NCI-H1436 (cell line): Measurements from ENCODE around the gene FHOD3.

Experiments used
- DNase-seq: peaks from one replicate; lab custom pipeline; 2025; lab: John Stamatoyannopoulos, UW

FHOD3 gene

DNA sequence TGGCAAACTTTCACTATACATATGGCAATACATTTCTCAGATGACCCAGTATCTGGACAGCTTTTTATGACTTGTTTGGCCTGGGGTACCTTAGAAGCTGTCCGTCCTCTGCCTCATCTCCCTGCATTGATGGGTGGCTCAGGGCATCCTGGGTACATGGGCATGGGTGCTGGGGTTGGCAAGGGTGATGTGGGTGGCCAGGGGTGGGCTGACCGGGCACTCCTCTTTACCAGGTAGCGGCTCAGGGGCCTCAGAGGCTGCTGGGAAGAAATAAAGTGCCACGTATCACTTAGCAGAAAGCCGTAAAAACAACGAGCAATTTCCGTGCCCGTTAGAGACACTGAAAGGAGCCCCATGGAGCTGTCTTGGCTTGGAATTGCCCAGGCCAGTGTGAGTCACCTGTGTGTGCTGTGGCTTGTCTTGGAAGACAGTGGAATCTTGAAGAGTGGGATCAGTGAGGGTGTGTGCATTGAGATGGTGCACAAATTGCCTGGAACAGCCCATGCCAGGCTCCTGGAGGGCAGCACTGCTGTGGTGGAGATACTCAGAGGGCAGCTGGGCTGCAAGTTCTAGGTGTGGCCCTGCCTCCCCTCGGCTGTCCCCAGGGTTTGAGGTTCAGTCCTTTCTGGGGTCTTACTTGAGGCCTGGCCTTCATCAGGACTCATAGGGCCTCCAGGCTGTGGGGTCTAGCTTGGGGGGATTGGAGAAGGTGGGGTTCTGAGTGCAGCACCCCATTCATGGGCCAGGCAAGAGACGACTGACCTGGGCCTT lies 88.8 kb downstream of the FHOD3 start:
- no peak for DNase-seq

DNA sequence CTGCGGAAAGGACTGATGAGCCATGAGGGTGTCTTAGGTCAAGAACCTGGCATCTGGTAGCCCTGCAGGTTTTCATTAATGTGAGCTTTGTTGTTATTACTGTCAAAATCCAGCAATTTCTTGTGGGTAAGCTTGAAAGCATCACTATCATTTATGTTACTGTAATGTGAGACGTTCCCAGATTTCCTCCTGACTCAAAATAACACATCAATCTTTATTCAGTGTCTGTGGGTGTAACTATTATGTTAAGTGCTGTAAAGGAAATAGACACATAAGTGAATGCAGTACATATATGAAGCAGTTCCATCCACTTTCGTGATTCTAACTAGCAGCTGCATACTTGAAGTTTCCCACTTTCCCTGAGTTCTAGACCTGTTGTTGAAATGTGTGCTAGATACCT lies 89.8 kb downstream of the FHOD3 start:
- no peak for DNase-seq

GRCh38 chr18:36388310-36388709 lies 90.8 kb downstream of the FHOD3 start:
- no peak for DNase-seq

GRCh38 chr18:36389027-36389426 lies 91.5 kb downstream of the FHOD3 start:
- no peak for DNase-seq

DNA sequence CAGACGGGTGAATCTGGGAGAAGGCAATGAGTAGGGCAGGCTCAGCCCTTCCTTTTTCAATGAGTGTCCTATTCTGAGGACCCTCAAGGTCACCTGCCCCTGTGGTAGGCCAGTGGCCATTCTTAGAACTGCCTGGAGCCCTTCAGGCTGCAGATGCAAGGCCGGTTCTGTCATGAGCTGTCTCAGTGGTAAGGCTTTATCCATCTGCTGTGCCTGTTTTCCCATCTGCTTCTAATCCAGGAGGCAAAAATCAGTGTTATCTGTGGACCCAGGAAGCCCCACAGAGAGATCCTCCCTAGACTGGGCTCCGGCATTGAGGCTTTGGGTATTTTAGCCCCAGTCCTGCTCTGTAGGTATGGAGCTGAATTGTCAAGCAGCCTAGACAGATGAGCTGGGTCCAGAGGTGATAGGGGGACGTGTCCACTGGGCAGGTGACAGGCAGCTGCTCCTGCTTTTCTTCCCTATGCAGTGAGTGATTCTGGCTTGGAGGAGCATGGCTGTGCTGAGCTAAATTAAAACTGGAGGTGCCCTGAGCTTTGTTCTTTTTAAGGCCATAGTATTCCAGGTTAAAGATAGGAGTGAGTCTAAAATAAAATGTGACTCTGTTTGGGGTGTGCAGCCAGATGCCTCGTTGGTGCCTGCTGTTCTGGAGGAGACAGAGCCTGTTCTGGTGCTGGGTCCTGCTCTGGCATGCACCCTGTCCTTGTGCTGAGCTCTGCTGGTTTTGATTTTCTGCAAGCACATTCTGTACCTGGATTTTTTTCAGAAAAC lies 92.5 kb downstream of the FHOD3 start:
- DNase-seq, result no peak

- no peak for DNase-seq
Measured at GRCh38 chr18:36391426-36392145, 94.1 kb downstream of the FHOD3 start.

- DNase-seq, result no peak
Measured at GRCh38 chr18:36392164-36392978, 94.9 kb downstream of the FHOD3 start.

- DNase-seq, result no peak
Measured at GRCh38 chr18:36392979-36393287, 95.4 kb downstream of the FHOD3 start.

GRCh38 chr18:36394486-36394885 lies 97.0 kb downstream of the FHOD3 start:
- no peak for DNase-seq

- no peak for DNase-seq
Measured at GRCh38 chr18:36396190-36396589, 98.7 kb downstream of the FHOD3 start.

- no peak for DNase-seq
Measured at GRCh38 chr18:36397033-36397432, 99.5 kb downstream of the FHOD3 start.

- no peak for DNase-seq
Measured at GRCh38 chr18:36398419-36398818, 100.9 kb downstream of the FHOD3 start.

DNA sequence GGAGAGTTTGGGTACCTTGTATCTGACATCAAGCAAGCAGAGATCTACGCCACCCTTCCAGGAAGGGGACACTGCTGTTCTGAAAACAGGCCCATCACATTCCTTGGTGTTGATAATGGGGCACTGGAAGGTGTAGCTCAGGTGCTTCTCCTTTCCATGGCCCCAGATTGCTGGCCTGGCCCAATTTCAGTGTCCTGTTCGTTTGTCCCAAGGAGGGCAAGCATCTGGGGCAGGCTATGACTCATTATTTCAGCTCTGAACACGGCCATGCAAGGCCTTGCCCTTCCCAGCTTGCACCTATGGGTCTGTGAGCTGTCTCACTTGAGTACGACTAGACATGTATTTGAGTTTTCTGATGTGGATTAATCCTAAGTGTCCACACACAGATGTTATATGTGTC lies 101.5 kb downstream of the FHOD3 start:
- DNase-seq, result no peak

- DNase-seq, result no peak
Measured at GRCh38 chr18:36401462-36401861, 103.9 kb downstream of the FHOD3 start.

GRCh38 chr18:36402765-36403396 lies 105.4 kb downstream of the FHOD3 start:
- no peak for DNase-seq

- DNase-seq, result no peak
Measured at GRCh38 chr18:36403896-36404820, 106.6 kb downstream of the FHOD3 start.

DNA sequence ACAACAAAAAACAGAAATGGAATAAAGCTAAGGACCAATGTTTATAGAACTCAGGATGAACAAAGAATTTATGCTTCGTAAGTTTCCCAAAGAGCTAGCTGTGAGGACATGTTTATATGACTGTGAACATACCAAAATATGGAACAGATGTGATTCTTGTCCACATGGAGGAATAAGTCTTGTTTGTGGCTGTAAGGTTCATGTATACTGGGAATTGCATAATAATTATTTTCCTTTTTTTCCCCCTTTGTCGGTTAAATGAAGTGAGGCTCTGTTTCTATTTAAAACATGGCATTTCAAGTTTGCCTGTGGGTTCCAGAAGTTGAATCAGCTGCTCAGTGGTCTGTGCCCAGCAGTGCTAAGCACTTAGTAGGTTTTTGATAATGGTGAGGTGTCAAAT lies 108.1 kb downstream of the FHOD3 start:
- DNase-seq, result no peak

GRCh38 chr18:36406805-36407204 lies 109.3 kb downstream of the FHOD3 start:
- DNase-seq, result no peak

- DNase-seq, result no peak
Measured at GRCh38 chr18:36408606-36409005, 111.1 kb downstream of the FHOD3 start.

- no peak for DNase-seq
Measured at GRCh38 chr18:36409779-36410178, 112.3 kb downstream of the FHOD3 start.

DNA sequence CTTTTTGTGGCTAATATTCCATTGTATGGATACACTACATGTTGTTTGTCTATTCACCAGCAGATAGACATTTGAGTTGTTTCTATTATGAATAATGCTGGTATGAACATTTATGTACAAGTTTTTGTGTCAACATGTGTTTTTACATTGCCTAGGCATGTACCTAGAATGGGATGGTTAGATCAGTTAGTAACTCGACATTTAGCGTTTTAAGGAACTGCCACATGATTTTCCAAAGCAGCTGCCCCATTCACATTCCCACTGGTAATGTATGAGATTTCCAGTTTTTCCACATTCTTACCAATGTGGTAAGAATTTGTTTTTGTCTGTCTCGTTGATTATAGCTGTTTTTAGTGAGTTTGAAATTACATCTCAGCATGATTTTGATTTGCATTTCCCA lies 112.8 kb downstream of the FHOD3 start:
- no peak for DNase-seq
